GM23338 (cell line): ENCODE data around the gene HELZ. TPM values are rescaled to one million over a fixed set of nuclear protein-coding genes. Genes with fewer than 3 reads are reported as not detected.

Source experiments
- CREB1 ChIP-seq: fragments of 250-450 bp; sonication (Bioruptor Pico); IDR thresholded peaks from 2 replicates; pipeline ENCODE4 v1.5.0; 2020; ENCODE audit warnings: low read depth, mild to moderate bottlenecking, moderate library complexity
- EZH2 ChIP-seq: fragments of 200-600 bp; sonication (generic); IDR thresholded peaks from one replicate; pipeline ENCODE4 v1.8.0; 2017; ENCODE audit warnings: antibody characterized with exemption, mild to moderate bottlenecking, low read depth; ENCODE audit not compliant: unreplicated experiment
- EZH2phosphoT487 ChIP-seq: fragments of 200-600 bp; sonication (generic); IDR thresholded peaks from one replicate; pipeline ENCODE4 v1.8.1; 2018; ENCODE audit warnings: antibody characterized with exemption; ENCODE audit not compliant: unreplicated experiment
- JUNB ChIP-seq: IDR thresholded peaks from one replicate; pipeline ENCODE4 v1.6.1; 2016; ENCODE audit warnings: antibody characterized with exemption; ENCODE audit not compliant: unreplicated experiment
- POLR2AphosphoS5 ChIP-seq: IDR thresholded peaks from 2 replicates; pipeline ENCODE4 v1.6.1; 2016; ENCODE audit warnings: antibody characterized with exemption, low read depth
- ZNF114 ChIP-seq: fragments of 250-450 bp; sonication (Bioruptor Pico); IDR thresholded peaks from 2 replicates; pipeline ENCODE4 v1.5.0; 2020; ENCODE audit warnings: mild to moderate bottlenecking, moderate library complexity
- ZNF331 ChIP-seq: fragments of 250-450 bp; sonication (Bioruptor Pico); IDR thresholded peaks from 2 replicates; pipeline ENCODE4 v1.5.0; 2020; ENCODE audit warnings: low read depth, mild to moderate bottlenecking, moderate library complexity
- polyA plus RNA-seq: library from polyadenylated mRNA; unstranded; fragments of >200 nt; fragmentation: Nextera tagmentation; extraction: Ambion mirVana; gene quantifications from 2 replicates; pipeline ENCODE4 v1.2.1, GENCODE V29; 2016
- total RNA-seq: library from RNA; depleted of rRNA; stranded (reverse); fragments of >200 nt; shearing (Covaris generic); gene quantifications from 2 replicates; pipeline ENCODE4 v1.2.3, GENCODE V29; 2014
- TF ChIP-seq, protein P1 (sequence below): fragments of 250-450 bp; sonication (Bioruptor Pico); IDR thresholded peaks from 2 replicates; pipeline ENCODE4 v1.5.0; 2020; ENCODE audit warnings: mild to moderate bottlenecking, moderate library complexity
- TF ChIP-seq, protein P2 (sequence below): IDR thresholded peaks from one replicate; pipeline ENCODE4 v1.6.1; 2018; ENCODE audit warnings: antibody characterized with exemption; ENCODE audit not compliant: unreplicated experiment
- TF ChIP-seq, protein P3 (sequence below), 2 experiments: fragments of 200-600 bp in 1 of 2; sonication (generic) in 1 of 2; conservative IDR thresholded peaks; 2 replicates each; pipeline versions ENCODE4 v1.5.1 to v1.6.1; 2016 to 2017; ENCODE audit warnings: antibody characterized with exemption in 2 of 2, low read depth in 2 of 2, mild to moderate bottlenecking in 2 of 2, moderate library complexity in 1 of 2

HELZ gene
- total and polyA plus RNA-seq, 2 experiments from 2014 or later = 38.9 to 62.0 TPM

DNA sequence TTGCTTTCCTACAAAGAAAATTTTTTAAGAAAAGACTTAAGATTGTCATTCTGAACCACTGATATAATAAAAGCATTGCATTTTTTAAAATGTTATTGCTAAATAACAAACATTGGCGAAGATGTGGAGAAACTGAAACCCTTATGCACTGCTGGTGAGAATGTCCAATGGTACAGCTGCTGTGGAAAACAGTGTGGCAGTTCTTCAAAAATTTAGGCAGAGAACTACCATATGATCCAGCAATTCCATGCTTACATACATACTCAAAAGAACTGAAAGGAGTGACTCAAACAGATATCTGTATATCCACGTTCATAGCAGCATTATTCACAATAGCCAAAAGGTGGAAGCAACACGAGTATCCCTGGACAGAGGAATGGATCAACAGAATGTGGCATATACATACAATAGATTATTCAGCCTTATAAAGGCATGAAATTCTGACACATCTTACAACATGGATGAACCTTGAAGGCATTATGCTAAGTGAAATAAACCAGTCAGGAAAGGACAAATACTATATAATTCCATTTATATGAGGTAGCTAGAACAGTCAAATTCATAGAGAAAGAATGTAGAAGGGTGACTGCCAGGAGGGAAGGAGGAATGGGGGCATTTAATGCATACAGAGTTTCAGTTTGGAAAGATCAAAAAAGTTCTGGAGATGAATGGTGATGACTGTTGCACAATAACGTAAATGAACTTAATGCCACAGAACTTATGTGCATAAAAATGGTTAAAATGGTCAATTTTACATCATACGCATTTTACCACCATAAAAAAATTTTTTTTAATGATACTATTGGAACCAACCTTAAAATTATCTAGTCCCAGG is 108.6 kb downstream of the HELZ start (continued):
- TF ChIP-seq, protein P1, sequence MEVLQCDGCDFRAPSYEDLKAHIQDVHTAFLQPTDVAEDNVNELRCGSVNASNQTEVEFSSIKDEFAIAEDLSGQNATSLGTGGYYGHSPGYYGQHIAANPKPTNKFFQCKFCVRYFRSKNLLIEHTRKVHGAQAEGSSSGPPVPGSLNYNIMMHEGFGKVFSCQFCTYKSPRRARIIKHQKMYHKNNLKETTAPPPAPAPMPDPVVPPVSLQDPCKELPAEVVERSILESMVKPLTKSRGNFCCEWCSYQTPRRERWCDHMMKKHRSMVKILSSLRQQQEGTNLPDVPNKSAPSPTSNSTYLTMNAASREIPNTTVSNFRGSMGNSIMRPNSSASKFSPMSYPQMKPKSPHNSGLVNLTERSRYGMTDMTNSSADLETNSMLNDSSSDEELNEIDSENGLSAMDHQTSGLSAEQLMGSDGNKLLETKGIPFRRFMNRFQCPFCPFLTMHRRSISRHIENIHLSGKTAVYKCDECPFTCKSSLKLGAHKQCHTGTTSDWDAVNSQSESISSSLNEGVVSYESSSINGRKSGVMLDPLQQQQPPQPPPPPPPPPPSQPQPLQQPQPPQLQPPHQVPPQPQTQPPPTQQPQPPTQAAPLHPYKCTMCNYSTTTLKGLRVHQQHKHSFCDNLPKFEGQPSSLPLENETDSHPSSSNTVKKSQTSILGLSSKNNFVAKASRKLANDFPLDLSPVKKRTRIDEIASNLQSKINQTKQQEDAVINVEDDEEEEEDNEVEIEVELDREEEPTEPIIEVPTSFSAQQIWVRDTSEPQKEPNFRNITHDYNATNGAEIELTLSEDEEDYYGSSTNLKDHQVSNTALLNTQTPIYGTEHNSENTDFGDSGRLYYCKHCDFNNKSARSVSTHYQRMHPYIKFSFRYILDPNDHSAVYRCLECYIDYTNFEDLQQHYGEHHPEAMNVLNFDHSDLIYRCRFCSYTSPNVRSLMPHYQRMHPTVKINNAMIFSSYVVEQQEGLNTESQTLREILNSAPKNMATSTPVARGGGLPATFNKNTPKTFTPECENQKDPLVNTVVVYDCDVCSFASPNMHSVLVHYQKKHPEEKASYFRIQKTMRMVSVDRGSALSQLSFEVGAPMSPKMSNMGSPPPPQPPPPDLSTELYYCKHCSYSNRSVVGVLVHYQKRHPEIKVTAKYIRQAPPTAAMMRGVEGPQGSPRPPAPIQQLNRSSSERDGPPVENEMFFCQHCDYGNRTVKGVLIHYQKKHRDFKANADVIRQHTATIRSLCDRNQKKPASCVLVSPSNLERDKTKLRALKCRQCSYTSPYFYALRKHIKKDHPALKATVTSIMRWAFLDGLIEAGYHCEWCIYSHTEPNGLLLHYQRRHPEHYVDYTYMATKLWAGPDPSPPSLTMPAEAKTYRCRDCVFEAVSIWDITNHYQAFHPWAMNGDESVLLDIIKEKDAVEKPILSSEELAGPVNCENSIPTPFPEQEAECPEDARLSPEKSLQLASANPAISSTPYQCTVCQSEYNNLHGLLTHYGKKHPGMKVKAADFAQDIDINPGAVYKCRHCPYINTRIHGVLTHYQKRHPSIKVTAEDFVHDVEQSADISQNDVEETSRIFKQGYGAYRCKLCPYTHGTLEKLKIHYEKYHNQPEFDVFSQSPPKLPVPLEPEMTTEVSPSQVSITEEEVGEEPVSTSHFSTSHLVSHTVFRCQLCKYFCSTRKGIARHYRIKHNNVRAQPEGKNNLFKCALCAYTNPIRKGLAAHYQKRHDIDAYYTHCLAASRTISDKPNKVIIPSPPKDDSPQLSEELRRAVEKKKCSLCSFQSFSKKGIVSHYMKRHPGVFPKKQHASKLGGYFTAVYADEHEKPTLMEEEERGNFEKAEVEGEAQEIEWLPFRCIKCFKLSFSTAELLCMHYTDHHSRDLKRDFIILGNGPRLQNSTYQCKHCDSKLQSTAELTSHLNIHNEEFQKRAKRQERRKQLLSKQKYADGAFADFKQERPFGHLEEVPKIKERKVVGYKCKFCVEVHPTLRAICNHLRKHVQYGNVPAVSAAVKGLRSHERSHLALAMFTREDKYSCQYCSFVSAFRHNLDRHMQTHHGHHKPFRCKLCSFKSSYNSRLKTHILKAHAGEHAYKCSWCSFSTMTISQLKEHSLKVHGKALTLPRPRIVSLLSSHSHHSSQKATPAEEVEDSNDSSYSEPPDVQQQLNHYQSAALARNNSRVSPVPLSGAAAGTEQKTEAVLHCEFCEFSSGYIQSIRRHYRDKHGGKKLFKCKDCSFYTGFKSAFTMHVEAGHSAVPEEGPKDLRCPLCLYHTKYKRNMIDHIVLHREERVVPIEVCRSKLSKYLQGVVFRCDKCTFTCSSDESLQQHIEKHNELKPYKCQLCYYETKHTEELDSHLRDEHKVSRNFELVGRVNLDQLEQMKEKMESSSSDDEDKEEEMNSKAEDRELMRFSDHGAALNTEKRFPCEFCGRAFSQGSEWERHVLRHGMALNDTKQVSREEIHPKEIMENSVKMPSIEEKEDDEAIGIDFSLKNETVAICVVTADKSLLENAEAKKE (CRISPR knock-in tag) = no peak
- TF ChIP-seq, protein P2, sequence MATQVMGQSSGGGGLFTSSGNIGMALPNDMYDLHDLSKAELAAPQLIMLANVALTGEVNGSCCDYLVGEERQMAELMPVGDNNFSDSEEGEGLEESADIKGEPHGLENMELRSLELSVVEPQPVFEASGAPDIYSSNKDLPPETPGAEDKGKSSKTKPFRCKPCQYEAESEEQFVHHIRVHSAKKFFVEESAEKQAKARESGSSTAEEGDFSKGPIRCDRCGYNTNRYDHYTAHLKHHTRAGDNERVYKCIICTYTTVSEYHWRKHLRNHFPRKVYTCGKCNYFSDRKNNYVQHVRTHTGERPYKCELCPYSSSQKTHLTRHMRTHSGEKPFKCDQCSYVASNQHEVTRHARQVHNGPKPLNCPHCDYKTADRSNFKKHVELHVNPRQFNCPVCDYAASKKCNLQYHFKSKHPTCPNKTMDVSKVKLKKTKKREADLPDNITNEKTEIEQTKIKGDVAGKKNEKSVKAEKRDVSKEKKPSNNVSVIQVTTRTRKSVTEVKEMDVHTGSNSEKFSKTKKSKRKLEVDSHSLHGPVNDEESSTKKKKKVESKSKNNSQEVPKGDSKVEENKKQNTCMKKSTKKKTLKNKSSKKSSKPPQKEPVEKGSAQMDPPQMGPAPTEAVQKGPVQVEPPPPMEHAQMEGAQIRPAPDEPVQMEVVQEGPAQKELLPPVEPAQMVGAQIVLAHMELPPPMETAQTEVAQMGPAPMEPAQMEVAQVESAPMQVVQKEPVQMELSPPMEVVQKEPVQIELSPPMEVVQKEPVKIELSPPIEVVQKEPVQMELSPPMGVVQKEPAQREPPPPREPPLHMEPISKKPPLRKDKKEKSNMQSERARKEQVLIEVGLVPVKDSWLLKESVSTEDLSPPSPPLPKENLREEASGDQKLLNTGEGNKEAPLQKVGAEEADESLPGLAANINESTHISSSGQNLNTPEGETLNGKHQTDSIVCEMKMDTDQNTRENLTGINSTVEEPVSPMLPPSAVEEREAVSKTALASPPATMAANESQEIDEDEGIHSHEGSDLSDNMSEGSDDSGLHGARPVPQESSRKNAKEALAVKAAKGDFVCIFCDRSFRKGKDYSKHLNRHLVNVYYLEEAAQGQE = no peak
- TF ChIP-seq EZH2phosphoT487 = no peak
- TF ChIP-seq ZNF114 (CRISPR knock-in tag) = no peak
- TF ChIP-seq ZNF331 (CRISPR knock-in tag) = no peak
- TF ChIP-seq EZH2 = no peak
- TF ChIP-seq JUNB = no peak
- TF ChIP-seq, protein P3, sequence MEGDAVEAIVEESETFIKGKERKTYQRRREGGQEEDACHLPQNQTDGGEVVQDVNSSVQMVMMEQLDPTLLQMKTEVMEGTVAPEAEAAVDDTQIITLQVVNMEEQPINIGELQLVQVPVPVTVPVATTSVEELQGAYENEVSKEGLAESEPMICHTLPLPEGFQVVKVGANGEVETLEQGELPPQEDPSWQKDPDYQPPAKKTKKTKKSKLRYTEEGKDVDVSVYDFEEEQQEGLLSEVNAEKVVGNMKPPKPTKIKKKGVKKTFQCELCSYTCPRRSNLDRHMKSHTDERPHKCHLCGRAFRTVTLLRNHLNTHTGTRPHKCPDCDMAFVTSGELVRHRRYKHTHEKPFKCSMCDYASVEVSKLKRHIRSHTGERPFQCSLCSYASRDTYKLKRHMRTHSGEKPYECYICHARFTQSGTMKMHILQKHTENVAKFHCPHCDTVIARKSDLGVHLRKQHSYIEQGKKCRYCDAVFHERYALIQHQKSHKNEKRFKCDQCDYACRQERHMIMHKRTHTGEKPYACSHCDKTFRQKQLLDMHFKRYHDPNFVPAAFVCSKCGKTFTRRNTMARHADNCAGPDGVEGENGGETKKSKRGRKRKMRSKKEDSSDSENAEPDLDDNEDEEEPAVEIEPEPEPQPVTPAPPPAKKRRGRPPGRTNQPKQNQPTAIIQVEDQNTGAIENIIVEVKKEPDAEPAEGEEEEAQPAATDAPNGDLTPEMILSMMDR (conservative IDR thresholded peaks at IDR 0.05; ENCODE audit: low read depth in 2 of 2) = no peak
- TF ChIP-seq POLR2AphosphoS5 = no peak
- no peak for TF ChIP-seq CREB1 (CRISPR knock-in tag)
